ENCODE results near the gene SEC14L1.
"Not testable (repeated sequence)": the region's sequence is repeated elsewhere in the genome, so short reads cannot be mapped to it uniquely, and the experiment has no call there.

Gene SEC14L1

GRCh38 chr17:77245162-77245926 is 104.6 kb downstream of the SEC14L1 start:
- no peak for DNase-seq

GRCh38 chr17:77246110-77247047 is 105.6 kb downstream of the SEC14L1 start:
- DNase-seq: no peak

- DNase-seq: peak; percentile 62
These were observed 106.3 kb downstream of the SEC14L1 start for GRCh38 chr17:77247048-77247541.

GRCh38 chr17:77247609-77248008 is 106.8 kb downstream of the SEC14L1 start:
- no peak for DNase-seq

- no peak for DNase-seq
These were observed 107.7 kb downstream of the SEC14L1 start for GRCh38 chr17:77248216-77249114.

GRCh38 chr17:77251622-77252183 is 110.9 kb downstream of the SEC14L1 start:
- no peak for DNase-seq

- not testable (repeated sequence) for DNase-seq
These were observed 111.5 kb downstream of the SEC14L1 start for GRCh38 chr17:77252306-77252705.

- no peak for DNase-seq
These were observed 112.9 kb downstream of the SEC14L1 start for GRCh38 chr17:77253611-77254051.

GRCh38 chr17:77254951-77255825 is 114.4 kb downstream of the SEC14L1 start:
- DNase-seq: no peak

GRCh38 chr17:77255970-77256369 is 115.2 kb downstream of the SEC14L1 start:
- DNase-seq: not testable (repeated sequence)

- no peak for DNase-seq
These were observed 115.9 kb downstream of the SEC14L1 start for GRCh38 chr17:77256710-77257109.

GRCh38 chr17:77257169-77257568 is 116.4 kb downstream of the SEC14L1 start:
- DNase-seq: no peak

GRCh38 chr17:77257596-77258458 is 117.1 kb downstream of the SEC14L1 start:
- DNase-seq: no peak

GRCh38 chr17:77258638-77259037 is 117.9 kb downstream of the SEC14L1 start:
- no peak for DNase-seq

GRCh38 chr17:77264617-77265230 is 124.0 kb downstream of the SEC14L1 start:
- DNase-seq: peak; percentile 77

- no peak for DNase-seq
These were observed 125.4 kb downstream of the SEC14L1 start for GRCh38 chr17:77266213-77266612.
